RWPE1 (cell line): Measurements from ENCODE around the gene SCART1.

ENCODE experiments used
- CTCF ChIA-PET: fragments of 350-600 bp; sonication (Branson Sonifier 250); formaldehyde crosslinking; extraction: SDS; loops from one replicate; lab custom pipeline; 2021; lab: Yijun Ruan, JAX
- POLR2A ChIA-PET: fragments of 400-600 bp; formaldehyde crosslinking; extraction: SDS; loops from one replicate; lab custom pipeline; 2020; ENCODE audit warnings: antibody characterized with exemption; ENCODE audit not compliant: low non-redundant PET; lab: Yijun Ruan, JAX
- DNase-seq: peaks from one replicate; pipeline ENCODE4 v3.0.0; 2012; ENCODE audit warnings: low spot score
- H3K27ac ChIP-seq: fragments of 450-650 bp; 2 replicates; pipeline ENCODE4 v1.5.1; 2017
- TF ChIP-seq, protein P1 (sequence below): fragments of 450-650 bp; conservative IDR thresholded peaks from 2 replicates; pipeline ENCODE4 v1.5.1; 2017; ENCODE audit warnings: low read depth, mild to moderate bottlenecking

The SCART1 gene

GRCh38 chr10:133474027-133474426 lies 20.3 kb downstream of the SCART1 start:
- TF ChIP-seq, protein P1, sequence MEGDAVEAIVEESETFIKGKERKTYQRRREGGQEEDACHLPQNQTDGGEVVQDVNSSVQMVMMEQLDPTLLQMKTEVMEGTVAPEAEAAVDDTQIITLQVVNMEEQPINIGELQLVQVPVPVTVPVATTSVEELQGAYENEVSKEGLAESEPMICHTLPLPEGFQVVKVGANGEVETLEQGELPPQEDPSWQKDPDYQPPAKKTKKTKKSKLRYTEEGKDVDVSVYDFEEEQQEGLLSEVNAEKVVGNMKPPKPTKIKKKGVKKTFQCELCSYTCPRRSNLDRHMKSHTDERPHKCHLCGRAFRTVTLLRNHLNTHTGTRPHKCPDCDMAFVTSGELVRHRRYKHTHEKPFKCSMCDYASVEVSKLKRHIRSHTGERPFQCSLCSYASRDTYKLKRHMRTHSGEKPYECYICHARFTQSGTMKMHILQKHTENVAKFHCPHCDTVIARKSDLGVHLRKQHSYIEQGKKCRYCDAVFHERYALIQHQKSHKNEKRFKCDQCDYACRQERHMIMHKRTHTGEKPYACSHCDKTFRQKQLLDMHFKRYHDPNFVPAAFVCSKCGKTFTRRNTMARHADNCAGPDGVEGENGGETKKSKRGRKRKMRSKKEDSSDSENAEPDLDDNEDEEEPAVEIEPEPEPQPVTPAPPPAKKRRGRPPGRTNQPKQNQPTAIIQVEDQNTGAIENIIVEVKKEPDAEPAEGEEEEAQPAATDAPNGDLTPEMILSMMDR, result no peak
- DNase-seq, result no peak
- POLR2A ChIA-PET, result no interaction called here
- no peak overlapping the region for H3K27ac ChIP-seq
- CTCF ChIA-PET, result no interaction called here

DNA sequence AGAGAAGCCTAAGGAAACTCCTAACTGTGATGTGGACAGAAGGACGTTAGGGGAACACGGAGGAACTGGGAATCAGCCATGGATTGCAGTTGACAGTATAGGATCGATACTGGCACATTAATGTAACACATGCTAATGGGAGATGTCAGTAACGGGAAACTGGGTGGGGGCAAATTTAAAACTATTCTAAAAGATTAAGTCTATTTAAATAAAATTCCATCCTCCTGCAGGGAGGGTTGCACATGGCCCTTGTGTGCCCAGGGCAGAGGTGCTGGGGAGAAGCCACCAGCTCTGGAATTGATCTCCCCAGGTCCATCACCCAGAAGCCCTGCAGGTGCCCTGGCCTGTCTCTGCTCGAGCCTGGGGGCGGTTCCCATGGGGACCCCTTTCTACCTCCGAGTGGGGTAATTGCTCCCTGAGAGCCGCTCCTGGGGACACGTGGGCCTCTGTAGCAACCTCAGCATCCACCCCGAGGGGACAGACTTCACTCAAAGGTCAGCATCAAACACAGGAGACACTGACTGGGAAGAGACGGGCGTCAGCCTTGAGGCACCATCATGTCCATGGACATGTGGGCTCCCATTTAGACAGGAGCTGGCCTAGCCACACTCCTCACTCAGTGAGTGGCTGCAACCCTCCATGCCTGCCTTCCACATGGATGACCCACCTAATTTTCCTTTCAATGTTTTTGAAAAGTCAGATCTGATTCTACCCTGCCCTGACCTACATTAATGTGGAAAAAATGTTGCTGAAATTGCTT lies 21.1 kb downstream of the SCART1 start:
- DNase-seq, result no peak
- POLR2A ChIA-PET, result no interaction called here
- CTCF ChIA-PET, result no interaction called here
- H3K27ac ChIP-seq, result no peak overlapping the region
- TF ChIP-seq, protein P1, result no peak

- TF ChIP-seq, protein P1, result no peak
- POLR2A ChIA-PET, result no interaction called here
Observed at GRCh38 chr10:133475425-133475734, 21.6 kb downstream of the SCART1 start.

DNA sequence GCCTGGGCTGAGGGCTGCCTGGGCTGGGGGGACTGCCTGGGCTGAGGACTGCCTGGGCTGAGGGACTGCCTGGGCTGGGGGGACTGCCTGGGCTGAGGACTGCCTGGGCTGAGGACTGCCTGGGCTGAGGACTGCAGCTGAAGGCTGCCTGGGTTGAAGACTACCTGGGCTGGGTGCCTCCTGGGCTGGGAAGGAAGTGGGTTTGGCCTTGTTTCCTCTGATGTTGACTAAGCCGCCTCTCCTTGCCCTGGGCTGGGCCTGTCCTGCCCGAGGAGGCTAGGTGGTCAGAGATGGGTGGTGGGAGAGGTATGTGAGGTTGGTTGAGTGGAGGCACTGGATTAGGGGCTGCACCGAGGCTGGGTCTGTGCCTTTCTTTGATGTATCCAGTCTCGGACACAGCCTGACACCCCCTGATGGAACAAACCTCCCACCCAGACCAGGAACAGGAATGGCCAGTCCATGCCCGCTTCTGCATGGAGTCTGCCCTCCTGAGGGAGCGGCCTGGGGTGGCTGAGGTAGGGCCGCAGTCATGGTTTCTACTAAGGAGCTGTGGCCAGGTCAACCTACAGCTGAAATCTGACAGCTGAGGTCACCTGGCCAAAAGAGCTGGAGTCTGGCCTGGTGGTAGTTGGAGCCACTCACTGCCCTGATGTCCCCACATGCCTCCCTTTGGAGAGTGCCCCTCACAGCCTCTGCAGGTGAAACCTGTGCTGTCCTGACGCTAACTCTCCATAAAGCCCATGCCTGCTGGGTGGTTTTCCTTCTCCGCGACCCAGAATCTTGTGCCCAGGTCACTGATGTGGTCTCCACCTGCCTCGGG lies 22.3 kb downstream of the SCART1 start:
- ChIA-PET CTCF (no interaction called here), POLR2A (no interaction called here)
- DNase-seq, result no peak

More at GRCh38 chr10:133475425-133475734, 21.6 kb downstream of the SCART1 start:
- CTCF ChIA-PET, result no interaction called here
- no peak for DNase-seq
- no peak overlapping the region for H3K27ac ChIP-seq

DNA sequence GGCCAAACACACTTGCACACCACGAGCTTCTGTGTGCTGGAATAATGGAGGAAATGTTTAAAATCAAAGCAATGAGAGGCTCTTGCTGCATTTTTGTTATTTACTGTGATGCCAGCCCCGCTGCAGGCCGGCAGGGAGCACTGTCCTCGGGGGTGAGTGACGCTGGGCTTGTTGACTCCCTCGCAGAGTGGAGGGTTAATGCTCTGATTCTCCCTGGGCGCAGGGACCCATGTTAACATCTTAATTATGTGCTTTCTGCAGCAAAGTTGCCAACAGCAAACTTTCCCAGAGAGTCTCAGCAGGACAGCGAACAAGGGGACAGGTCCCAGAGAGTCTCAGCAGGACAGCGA lies 22.9 kb downstream of the SCART1 start:
- no peak overlapping the region for H3K27ac ChIP-seq
- TF ChIP-seq, protein P1, result no peak
- no peak for DNase-seq
- POLR2A ChIA-PET, result no interaction called here
- CTCF ChIA-PET, result no interaction called here

More for the DNA sequence above, 22.3 kb downstream of the SCART1 start:
- TF ChIP-seq, protein P1, result no peak
- no peak overlapping the region for H3K27ac ChIP-seq

DNA sequence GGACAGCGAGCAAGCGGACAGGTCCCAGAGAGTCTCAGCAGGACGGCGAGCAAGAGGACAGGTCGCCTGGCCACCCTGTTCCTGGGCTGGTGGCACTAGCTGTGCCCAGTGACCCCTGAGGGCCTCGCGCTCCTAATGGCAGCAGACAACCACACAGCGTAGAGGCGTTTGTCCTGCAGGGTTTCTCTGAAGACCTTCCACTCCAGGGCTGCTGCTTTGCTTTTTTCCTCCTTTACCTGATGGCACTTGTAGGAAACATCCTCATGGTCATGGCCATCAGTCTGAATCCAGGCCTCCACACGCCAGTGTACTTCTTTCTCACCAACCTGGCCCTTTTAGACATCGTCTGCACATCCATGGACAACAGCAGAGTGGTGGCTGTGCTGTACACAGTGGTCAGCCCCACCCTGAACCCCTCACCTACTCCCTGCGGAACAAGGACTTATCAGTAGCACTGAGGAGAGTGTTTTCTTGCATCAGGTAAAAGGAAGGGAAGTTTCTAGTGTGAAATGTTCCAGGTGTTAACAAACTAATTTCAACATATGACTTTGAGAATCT lies 27.4 kb downstream of the SCART1 start:
- ChIA-PET CTCF (no interaction called here), POLR2A (no interaction called here)
- H3K27ac ChIP-seq, result no peak overlapping the region
- TF ChIP-seq, protein P1, result no peak
- no peak for DNase-seq
